HG03565 (cell line): Measurements from ENCODE around the gene FCER1A.
"Not testable (repeated sequence)": the region's sequence is repeated elsewhere in the genome, so short reads cannot be mapped to it uniquely, and the experiment has no call there.

Experiments
- ATAC-seq: cut with Tn5 transposase; IDR thresholded peaks from one replicate; pipeline ENCODE4 v1.9.1; 2021; ENCODE audit warnings: mild to moderate bottlenecking, moderate library complexity; ENCODE audit not compliant: unreplicated experiment

Gene FCER1A

DNA sequence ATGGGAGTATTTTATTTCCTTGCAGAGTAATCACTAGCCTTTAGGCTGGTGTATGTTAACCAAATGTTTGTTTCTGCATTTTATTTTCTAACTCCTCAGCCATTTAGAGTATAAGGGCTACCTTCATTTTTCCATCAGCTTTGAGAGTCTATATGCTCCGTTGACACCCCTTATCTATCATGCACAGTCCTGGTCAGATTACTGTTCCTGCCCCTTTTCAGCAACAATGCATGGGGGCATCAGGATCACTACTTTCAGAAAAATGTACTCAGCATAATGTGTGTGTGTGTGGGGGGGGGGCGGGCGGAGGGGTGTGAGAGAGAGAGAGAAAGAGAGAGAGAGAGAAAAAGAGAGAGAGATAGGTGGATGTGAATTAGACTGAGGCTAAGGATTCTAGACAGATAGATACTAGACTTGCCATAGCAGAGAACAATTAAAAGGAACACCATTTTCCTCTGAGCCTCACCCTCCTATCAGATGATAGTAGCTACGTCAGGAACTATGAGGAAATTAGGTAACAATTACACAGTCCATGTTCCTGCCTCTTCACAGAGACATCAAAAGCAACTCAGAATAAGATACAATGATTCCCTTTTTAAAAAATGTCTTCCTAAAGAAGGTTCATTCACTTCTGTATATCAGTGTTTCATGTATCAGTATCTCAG lies 40.8 kb downstream of the FCER1A start:
- ATAC-seq = no peak

DNA sequence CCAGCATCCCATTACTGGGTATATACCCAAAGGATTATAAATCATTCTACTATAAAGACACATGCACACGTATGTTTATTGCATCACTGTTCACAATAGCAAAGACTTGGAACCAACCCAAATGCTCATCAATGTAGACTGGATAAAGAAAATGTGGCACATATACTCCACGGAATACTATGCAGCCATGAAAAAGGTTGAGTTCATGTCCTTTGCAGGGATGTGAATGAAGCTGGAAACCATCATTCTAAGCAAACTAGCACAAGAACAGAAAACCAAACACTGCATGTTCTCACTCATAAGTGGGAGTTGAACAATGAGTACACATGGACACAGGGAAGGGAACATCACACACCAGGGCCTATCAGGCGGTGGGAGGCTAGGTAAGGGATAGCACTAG lies 47.2 kb downstream of the FCER1A start:
- not testable (repeated sequence) for ATAC-seq

DNA sequence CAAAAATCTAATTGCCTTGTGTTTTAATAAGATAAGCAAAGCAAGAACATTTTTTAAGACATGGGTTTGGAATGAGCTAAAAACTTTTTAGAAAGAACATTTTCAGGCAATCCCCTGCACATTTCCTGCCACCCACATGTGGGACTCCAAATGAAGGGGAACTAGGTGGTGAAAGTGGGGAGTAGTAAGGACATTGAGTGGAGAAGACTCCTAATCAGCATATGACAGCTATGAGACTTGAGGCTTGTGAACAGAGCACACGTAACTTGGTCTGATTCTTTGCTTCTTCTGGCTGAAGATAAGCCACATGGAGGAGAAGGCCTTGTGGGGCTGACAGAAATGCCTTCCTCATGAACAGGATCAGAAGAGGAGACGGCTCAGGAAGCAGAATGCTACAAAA lies 50.3 kb downstream of the FCER1A start:
- no peak for ATAC-seq
